Stimulated activated CD4-positive, alpha-beta T cell treated with anti-CD3 and anti-CD28 coated beads, TNF-alpha, amount 100 ng/mL, for 24 hours (primary cell): ENCODE measurements around the gene PDCD4.

ENCODE experiments used
- DNase-seq, 3 experiments: peaks; one replicate each; pipeline ENCODE4 v3.0.0-alpha.2; 2020; ENCODE audit warnings: low read depth in 3 of 3

Gene PDCD4

DNA sequence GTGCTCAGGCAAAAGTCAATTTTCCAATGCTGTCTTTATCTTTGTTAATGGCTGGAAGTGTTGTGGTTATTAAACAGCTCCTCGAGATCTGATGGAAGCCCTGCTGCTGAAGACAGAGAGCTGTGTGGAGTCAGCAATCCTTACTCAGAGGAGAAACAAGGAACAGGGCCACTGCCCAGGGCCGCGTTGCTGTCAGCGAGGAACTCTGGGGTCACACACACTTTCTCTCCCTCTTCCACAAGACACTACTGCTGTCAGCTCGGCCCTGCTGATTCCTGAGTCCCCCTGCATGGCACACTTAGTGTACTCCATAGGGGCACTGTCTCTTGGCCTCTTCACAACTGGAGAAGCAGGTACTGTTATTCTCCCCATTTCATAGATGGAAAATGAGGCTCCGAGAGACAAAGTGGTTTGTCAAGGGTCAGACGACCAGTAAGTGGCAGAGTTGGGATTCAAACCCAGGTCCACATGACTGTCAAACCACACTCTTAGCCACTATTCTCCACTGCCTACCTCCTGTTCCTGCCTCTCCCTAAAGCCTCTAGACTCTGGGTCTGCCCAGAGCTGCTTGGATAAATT is 29.3 kb upstream of the PDCD4 start:
- DNase-seq: no peak

DNA sequence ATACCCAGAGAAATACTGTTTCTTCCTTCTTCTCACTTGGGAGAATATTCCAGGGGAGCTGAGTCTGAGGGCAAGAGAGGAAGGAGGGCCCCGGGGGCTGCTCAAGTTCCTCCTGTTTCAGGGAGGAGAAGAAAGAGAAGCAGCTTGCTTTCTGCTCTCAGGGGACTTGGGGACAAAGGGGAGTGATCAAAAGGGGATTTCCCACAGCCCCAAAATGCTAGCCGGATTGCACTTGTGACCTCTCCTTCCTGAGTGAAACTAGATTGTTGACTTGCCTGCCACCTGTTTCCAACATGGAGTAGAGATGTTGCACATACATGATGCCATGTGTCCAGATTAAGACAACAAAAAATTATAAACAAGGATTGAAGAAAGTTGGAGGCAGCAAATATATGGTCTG is 28.7 kb upstream of the PDCD4 start:
- DNase-seq: no peak

DNA sequence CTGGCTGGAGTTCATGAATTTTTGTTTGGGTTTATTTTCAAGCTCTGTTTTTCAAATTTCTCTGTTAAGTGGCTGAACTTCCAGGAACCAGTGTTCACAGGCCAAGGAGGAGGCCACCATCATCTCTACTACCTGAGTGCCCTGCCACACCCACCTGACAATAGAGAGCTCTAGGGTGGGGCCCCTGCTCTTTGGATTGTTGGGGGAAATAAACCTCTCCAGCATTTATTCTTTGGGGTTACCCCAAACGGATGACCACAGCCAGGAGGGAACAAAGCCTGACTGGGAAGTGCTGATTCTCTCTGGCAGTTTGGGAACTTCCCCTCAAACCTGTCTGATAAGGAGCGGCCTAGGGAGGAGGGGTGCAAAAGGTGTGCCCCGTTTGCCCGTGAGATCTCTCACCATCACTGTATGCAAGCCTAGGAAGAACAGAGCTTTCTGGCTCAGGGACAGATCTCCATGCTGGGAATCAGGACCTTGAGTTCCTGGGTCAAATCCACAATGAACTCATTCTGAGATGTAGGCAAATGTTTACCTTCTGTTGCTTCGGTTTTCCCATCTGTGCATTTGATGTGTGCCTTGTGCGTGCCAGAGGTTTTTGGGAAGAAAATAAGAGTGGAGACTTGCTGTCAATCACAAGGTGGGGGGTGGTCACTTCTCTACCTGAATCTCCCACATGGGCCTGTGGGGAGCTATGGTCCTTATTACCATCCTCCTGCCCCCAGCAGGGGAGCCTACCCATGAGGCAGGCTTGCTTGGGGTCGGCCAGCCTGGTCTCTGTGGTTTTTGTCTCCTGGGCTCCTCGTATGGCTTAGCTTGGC is 27.7 kb upstream of the PDCD4 start:
- DNase-seq: no peak

DNA sequence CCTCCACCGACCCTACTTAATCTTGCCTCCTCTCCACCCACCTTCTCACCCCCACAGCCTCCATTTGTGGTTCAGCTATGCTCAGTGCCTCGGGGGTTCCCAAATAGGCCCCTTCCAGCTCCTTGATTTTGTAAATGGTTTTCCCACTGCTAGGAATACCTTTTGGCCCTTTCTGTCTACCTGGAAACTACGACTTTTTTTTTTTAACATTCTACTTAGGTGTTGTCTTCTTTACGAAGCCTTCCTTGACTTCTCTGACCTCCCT is 27.2 kb upstream of the PDCD4 start:
- no peak for DNase-seq

DNA sequence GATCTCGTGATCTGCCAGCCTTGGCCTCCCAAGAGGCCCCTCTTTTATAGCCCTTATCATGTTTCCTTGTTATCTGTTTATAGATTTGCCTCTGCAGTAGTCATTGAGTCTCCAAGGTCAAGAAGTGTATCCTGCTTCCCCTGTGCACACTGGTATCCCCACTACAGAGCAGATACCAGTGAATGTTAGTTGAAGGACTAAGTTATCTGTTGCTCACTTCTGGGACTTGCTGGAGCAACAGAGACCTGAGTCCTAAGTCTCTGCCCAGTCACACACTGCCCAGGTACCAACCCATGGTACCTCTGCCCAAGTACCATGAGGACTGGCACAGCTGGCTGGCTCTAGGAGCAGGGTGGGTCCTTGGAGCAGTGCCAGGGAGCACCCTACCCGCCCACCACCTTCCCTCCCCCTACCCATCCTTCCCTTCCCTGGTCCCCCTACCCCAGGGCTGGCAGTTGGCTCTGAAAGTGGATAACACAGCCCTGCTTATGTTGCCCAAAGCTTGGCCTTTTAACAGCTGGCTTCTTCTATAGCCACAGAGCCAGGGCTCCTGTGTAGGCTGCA is 26.5 kb upstream of the PDCD4 start:
- no peak for DNase-seq

DNA sequence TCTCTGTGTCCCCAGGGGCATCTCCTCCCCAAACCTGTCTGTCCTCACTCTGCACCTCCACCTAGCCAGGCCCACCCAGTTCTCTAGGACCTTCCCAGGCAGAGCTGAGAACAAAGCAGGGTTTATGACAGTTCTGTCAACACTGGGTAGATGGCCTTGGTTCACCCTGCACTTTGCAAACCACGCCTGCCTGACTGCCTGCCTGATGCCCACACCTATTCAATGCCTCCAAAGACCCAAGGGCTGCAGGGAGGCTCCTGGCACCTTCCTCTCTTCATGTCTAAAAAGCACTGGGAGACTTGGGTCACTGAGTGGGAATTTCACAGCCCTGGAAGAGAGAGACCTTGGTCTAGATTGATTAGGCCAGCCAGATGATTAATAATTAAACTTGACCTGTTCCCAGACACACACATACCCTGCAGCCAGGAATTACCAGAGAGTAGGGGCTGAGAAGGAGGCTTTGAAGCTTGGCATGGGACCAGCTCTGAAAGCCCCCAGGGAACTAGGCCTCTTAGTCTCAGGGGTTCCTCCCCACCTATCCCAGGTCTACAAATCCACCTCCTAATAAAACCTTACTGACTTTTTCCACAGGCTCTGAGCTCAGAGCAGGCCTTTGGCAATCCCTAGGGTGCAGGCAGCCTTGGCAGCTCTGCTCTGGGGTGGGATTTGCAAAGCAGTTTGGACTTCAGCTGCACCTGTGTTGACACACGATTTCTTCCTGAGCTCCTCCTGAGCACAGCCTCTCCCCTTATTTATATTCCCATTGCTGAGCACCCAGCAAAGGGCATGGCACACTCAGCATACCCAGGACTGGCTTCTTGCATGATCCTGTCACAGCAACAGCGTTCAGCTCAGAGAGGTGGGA is 25.7 kb upstream of the PDCD4 start:
- DNase-seq: no peak

DNA sequence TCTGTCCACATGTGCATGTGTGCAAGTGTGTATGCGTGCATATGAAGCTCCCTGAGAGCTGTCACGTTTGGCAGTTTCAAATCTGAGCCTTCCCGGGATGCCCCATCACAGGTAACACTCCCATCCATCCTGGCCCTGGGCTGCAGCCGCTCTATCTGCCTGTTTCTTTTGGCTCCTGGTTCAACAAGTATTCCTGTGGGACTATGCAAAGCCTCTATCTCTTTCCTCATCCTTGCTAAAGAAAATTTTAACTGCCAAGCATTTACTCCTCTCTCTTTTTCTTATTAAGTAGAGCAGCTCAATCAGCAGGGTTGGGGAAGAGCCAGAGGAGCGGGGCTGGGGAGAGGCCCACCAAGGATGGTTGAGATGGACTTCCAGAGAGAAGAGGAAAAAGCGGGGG is 24.4 kb upstream of the PDCD4 start:
- DNase-seq: no peak

DNA sequence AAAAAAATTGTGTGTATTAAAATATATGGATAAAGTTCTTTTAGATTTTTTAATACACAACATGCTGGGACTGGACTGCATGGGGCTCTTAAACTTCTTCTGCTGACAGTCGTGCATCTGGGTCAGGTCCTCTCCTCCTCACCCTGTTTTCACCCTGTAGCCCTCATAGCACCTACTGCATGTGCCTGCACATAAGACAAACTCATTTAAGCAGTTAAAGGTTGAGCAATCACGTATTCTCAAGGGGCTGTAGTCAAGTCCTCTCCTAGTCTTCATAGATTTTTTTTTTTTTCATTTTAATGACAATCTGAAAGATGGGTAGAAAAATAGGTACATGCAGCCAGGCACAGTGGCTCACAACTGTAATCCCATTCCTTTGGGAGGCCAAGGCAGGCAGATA is 23.6 kb upstream of the PDCD4 start:
- DNase-seq: no peak

DNA sequence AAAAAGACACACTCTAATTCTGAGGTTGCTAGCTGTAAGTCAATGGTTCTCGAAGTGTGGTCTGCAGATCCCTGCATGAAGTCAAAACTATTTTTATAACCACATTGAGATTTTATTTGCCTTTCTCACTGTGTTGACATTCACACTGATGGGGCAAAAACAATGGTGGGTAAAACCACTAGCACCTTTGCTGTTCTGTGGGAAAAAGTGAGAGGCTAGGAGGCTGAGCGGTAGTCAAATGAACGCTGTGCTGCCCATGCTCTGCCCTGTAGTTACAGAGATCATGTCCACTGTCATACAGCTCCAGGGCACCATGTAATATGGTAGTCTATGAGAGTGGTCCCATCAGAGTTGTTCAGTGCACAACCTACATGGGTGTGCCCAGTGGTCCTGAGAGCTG is 21.6 kb upstream of the PDCD4 start:
- DNase-seq: no peak

DNA sequence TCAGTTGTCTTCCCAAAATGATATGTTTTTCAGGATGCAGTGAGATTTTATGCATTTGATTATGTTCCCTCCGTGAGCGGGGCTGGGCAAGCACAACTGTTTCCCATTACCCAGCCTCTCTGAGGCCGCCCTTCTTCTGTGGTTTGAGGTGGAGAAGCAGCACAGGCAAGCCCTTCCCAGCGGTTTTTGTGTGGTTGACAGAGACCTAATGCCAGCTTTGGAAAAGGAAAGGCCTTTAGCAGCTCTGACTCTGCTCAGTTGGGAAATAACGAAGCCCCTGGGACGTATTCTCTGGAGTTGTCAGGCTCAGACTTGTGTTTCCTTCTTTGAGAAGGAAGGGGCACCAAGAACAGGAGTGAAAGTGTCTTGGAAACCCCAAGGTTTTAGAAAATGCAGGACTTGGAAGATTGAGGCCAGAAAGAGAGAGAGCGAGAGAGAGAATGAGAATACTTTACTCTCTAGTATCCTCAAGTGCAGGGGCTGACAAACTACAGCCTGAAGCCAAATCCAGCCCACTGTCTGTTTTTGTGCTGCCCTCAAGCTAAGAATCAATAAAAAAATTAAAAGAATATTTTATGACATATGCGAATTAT is 20.6 kb upstream of the PDCD4 start:
- no peak for DNase-seq

DNA sequence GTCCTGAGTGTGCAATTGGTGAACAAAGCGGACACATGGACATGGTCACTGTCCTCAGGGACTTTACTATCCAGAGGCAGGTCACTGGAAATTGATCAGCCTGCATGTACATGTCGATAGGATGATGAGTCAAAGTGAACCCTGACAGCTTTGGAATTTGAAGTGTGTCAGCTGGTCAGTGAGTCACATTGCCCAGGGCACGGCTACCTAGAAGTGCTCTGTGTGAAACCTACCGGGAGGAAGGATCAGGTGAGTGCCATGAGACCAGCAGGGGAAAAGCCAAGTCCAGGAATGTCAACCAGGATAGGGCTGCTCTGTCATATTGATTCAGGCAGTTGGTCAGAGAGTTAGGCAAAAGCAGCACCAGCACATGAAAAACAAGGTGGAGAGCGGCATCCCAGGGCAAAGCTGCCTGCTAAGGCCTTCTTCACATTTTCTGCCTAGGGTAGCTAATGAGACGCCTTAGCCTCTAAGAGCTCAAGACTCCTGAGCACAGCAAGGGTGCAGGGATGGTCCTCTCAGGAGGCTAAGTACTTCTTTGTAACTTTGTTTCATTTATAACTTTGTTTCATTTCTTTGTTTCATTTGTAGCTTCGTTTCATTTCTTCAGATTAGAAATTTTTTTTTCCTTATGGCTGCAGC is 19.4 kb upstream of the PDCD4 start:
- peak in 1 of 3 experiments; percentile 44 for DNase-seq

DNA sequence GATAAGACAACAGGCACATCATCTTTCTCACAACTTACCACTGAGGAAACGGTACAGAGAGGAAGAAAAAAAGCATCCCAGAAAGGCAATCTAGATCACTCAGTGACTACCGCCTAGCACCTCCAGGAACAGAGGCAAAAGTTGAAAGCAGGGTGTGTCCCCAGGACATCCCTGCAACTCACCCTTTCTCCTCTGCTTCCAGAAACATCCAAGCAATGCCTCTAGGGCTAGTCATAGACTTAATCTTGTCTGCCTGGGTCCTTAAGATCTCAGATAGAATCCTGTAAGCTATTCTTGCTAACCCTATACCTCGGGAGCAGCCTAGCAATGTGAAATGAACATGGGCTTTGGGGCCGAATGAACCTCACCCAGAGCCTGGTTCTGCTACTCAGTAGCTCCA is 18.8 kb upstream of the PDCD4 start:
- no peak for DNase-seq

DNA sequence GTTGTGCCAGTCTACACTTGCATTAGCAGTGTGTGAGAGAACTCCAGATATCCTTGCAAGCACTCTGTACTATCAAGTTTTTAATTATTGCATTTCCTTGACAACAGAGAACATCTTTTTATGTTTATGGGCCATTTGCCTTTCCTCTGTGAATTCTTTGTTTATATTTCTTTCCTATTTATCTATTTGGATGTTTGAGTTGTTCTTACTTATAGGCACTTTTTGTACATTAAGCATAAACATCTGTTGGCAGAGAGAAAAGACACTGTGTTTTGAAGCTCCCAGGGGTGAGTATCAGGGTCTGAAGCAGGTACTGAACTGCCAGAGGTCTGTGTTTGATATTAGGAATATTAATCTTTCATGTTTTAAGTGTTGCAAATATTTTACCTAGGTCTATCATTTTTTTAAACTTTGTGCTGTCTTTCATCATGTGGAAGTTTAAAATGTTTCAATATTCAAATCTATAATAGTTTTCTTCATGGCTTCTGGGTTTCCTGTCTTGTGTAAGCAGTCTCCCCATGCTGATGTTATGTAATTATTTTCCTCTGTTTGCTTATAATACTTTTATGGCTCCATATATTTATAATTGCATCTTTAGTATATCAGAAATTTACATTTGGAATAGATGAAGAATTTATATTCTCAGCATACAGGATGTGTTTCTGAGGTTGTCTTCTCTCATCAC is 17.7 kb upstream of the PDCD4 start:
- no peak for DNase-seq

DNA sequence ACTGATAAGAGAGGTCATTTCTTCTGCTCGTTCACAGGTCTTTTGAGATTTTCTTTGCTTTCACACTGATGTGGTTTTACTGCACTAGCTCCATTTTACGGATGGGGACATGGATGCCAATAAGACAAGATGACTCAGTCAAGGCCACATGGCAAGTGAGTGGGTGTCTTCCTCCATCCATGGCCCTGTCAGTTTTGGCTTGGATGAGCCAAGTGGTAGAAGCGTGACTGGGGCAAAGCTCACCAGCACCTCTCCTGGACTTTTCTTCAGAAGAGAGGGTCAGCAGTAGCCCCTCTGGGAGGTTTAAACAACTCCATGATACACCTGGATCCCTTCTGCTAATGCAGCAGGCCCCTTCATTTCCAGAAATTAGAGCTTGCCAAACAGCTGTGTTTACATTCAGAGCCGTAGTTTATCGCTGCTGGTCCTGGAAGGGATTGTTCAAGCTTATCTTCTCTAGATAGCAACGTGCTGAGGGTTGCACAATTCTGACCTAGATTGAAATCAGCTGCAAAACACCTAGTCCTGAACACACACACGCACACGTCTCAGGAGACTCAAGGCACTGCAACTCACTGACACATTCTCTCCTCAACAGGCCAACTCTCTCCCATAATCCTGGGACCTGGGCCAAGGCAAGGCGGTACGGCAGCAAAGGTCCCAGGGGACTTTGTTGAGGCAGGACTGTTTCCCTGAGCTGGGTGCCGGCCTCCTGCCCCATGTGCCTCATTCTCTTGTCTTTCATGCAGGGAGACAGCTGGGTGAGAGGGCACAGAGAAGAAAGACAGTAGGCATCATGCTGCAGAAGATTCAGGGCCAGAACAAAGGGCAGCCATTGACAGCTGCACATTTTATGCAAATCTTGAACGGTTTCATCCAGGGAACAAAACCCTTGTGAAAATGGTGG is 14.2 kb upstream of the PDCD4 start:
- DNase-seq: no peak

DNA sequence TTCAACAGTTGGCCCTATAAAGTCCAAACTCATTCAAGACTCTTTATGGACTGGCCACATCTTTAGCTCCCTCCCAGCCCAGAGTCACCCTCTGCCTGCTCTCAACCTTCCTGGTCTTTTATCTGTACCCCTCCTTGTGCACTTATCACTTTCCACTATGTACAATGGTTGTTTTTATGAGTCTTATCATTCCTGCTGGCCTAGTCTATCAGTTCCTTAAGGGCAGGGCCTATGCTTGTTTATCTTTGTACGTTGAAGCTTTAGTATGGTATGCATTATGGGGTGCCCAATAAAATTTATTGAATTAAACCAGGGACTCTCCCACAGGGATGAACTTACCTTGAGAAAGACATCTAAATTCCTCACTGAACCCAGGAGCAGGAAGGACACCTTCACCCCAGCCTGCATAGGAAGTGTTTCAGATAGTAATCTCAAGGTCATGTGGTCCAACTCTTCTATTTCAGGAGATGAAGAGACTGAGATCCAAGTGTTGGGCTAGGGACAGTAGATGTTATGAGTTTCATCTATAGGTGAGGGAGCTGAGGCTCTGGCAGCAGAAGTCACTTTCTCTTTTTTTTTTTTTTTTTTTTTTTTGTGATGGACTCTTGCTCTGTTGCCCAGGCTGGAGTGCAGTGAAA is 13.3 kb upstream of the PDCD4 start:
- no peak for DNase-seq

DNA sequence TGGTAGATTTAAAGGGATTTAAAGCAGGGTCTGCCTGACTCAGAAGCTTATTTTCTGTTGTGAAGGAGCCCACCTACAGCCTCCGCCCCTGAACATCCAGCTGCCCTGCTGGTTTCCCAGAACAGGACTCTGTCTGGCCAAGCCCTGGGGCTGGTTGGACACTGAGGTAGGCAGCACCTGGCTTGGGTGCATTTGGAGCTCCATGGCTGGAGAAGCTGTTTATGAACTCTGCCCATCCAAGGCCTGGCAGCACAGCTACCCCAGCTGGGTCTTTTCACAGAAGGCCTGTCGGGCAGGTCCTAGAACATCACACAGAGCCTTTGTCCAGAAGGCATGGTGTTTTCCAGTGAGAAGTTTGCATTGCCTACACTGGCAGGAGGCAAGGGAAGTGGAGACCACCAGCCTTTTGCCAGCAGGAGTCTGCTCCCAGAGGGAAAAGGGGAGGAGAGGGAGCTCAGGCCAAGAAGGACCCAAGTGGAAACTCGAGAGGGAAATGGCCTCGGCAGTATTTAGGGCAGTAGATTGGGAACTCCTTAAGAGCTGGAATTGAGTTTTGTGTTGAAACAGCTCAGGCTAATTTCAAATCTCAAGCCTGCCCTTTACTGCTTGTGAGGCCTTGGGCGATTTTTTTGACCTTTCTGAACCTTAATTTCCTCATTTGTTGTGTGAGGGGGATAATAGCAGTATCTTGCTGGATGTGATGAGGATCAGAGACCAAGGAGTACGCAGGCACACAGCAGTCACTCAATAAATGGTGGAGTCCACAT is 12.3 kb upstream of the PDCD4 start:
- DNase-seq: no peak

DNA sequence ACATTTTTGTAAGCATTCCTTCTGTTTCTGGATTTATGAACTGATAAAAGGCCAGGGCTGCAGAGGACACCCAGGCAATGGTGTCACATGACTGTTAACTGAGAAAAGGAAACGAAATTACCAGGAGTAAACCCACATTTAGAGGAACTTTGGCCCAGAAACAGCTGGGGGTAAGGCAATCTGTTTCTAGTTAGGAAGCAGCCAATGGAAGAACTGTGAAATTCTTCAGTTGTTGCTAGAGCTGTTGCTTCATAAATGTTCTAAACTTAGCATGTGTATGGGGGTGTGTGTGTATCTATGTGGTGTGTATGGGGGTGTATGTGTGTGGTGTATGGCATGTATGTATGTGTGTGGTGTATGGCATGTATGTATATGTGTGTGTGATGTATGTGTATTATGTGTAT is 11.8 kb upstream of the PDCD4 start:
- no peak for DNase-seq

DNA sequence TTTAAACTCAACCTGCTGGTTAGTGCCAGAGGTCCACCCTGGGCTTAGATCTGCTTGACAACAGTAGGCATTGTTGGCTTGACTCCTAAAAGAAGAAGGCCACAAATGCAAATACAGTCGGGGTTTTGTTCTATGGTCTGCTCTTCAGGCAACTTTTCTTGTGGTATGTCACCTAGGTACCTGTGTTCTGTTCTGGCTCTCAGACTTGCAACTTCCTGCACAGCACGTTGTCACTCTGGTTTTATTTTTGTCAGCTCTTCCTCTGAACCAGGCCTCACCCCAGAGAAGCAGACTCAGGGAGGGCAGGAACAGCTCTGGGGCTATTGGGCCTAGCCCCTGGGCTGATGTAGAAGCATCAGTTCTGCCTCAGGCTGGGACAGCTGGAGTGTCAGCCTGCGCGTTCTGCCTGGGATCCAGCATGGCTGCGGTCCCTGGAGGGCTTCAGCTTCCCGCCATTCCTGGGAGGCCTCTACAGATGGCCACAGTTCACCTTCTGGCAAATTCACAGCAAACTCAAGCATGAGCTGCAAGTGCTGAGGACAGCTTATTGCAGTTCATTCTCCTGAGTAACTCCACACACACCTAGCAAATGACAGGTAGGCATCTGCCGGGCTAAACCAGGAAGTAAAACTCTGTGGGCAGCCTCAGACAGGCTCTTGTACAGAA is 11.0 kb upstream of the PDCD4 start:
- DNase-seq: no peak
